GM12892 (cell line): ENCODE data around the gene CIZ1.

Experiments
- POLR2A ChIP-seq: IDR thresholded peaks from 2 replicates; pipeline ENCODE4 v1.6.1; 2011; ENCODE audit warnings: low read depth, low read length, control low read depth
- POLR2AphosphoS5 ChIP-seq: IDR thresholded peaks from 2 replicates; pipeline ENCODE4 v1.6.1; 2011; ENCODE audit warnings: low read depth, low read length, control low read depth
- TAF1 ChIP-seq: IDR thresholded peaks from 2 replicates; pipeline ENCODE4 v1.6.1; 2011; ENCODE audit warnings: low read depth, mild to moderate bottlenecking, control low read depth, low read length, borderline replicate concordance

DNA sequence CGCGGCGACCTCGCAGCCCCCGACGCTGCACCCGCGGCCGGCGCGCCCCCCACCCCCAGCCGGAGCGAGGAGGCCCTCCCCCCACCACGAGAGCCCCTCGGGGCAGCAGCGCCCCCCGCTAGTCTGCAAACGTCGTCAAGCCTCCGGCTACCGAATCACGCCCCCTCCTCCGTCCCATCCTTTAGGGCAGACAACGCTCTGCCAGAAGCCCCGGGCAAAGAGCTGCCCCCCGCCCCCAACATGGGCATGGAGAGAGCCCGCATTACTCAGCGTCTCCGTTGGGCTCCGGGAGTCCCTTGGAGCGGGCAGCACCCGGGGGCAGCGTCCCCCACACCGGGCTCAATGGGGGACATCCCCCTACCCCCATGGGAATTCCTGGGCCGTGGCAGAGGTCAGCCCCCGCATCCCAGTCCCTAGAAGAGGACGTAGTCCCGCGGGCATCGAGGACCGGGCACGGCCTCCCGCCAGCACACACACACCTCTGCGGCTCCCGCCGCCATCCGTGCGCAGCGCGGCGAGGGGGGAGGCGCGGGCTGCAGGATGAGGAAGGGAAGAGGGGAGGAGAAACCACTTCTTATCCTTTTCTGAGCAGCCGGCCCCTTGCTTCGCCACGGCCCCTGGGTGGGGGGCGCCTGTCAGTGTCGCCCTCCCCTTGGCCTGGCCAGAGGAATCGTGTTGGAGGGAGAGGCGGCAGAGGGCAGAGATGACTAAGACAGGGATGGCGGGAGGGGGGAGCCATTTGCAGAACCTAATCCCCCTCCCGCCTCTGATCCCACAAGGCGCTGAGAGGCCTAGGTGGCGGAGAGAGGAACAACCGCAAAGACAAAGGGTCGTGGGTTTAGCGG, 12.6 kb upstream of the CIZ1 start:
- TF ChIP-seq TAF1 (no peak), POLR2A (no peak), POLR2AphosphoS5 (no peak)
